Gastrocnemius medialis (tissue), 4 donors: ENCODE data around the gene MAGEA10.

Experiments used
- CTCF ChIP-seq, 5 experiments: fragments of 450-650 bp in 3 of 5; fragments of 200-600 bp in 2 of 5; sonication (generic) in 2 of 5; IDR thresholded peaks in 4 of 5; conservative IDR thresholded peaks in 1 of 5; 1 replicate in 4 of 5; 2 replicates in 1 of 5; pipeline ENCODE4 v1.5.1; 2016 to 2019; ENCODE audit warnings: antibody characterized with exemption in 5 of 5, mild to moderate bottlenecking in 3 of 5, moderate library complexity in 3 of 5
- POLR2A ChIP-seq, 2 donors: fragments of 450-650 bp; IDR thresholded peaks; one replicate each; pipeline ENCODE4 v1.6.1; 2017; ENCODE audit warnings: antibody characterized with exemption in 2 of 2, mild to moderate bottlenecking in 2 of 2, moderate library complexity in 2 of 2

GRCh38 chrX:152149648-152150047 lies 11.3 kb upstream of the MAGEA10 start:
- TF ChIP-seq CTCF (IDR thresholded peaks at IDR 0.05 in 4 of 5, conservative IDR thresholded peaks at IDR 0.05 in 1 of 5): no peak
- TF ChIP-seq POLR2A (IDR thresholded peaks at IDR 0.05): no peak
